Measurements from ENCODE around the gene PSAPL1.

The PSAPL1 gene

GRCh38 chr4:7410446-7410845 is 24.3 kb downstream of the PSAPL1 start:
- in situ Hi-C loops (cut with HindIII; ENCODE audit: low pct_ligation_motif_present, low sequenced_read_pairs), result no loop called here
- TF ChIP-seq, protein P1, sequence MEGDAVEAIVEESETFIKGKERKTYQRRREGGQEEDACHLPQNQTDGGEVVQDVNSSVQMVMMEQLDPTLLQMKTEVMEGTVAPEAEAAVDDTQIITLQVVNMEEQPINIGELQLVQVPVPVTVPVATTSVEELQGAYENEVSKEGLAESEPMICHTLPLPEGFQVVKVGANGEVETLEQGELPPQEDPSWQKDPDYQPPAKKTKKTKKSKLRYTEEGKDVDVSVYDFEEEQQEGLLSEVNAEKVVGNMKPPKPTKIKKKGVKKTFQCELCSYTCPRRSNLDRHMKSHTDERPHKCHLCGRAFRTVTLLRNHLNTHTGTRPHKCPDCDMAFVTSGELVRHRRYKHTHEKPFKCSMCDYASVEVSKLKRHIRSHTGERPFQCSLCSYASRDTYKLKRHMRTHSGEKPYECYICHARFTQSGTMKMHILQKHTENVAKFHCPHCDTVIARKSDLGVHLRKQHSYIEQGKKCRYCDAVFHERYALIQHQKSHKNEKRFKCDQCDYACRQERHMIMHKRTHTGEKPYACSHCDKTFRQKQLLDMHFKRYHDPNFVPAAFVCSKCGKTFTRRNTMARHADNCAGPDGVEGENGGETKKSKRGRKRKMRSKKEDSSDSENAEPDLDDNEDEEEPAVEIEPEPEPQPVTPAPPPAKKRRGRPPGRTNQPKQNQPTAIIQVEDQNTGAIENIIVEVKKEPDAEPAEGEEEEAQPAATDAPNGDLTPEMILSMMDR (IDR thresholded peaks at IDR 0.05; ENCODE audit: low read depth, low read length, missing control alignments), result no peak
- no peaks in the 10 kb centered on the region for H3K36me3 ChIP-seq (replicated peaks)
- no peak for DNase-seq
- H3K27me3 ChIP-seq (replicated peaks), result peaks cover 13% of the 10 kb centered on the region
- H3K4me3 ChIP-seq (ENCODE audit: low read depth, low read length), result no peak overlapping the region
- no peak overlapping the region for H3K27ac ChIP-seq

GRCh38 chr4:7408166-7408565 is 26.6 kb downstream of the PSAPL1 start:
- no peak overlapping the region for H3K27ac ChIP-seq
- no peak for DNase-seq
- TF ChIP-seq, protein P1 (IDR thresholded peaks at IDR 0.05; ENCODE audit: low read depth, low read length, missing control alignments), result no peak
- H3K27me3 ChIP-seq (replicated peaks), result peaks cover 13% of the 10 kb centered on the region
- in situ Hi-C loops (cut with HindIII; ENCODE audit: low pct_ligation_motif_present, low sequenced_read_pairs), result no loop called here
- H3K4me3 ChIP-seq (ENCODE audit: low read depth, low read length), result no peak overlapping the region
- H3K36me3 ChIP-seq (replicated peaks), result no peaks in the 10 kb centered on the region

DNA sequence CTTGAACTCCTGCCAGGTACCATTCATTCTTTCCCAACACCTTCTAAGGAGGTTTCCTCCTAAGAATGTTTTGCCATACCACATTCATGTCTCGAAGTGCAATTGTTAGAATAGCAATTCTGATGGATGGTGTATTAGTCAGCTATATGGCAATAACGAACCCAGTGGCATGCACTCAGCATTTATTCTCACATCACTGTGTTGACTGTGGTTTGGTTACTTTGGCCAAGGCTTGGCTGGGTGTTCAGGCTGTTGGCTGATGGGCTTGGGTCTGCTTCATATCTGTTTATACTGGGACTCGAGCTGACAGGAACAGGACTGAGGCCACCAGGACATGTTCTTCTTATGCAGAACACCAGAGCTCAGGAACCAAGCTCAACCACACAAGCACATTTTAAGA is 31.7 kb downstream of the PSAPL1 start:
- in situ Hi-C loops (cut with HindIII; ENCODE audit: low pct_ligation_motif_present, low sequenced_read_pairs), result no loop called here
- no peak for DNase-seq
- no peak overlapping the region for H3K27ac ChIP-seq
- TF ChIP-seq, protein P1 (IDR thresholded peaks at IDR 0.05; ENCODE audit: low read depth, low read length, missing control alignments), result no peak
- H3K27me3 ChIP-seq (replicated peaks), result peaks cover 5% of the 10 kb centered on the region
- no peak overlapping the region for H3K4me3 ChIP-seq (ENCODE audit: low read depth, low read length)
- no peaks in the 10 kb centered on the region for H3K36me3 ChIP-seq (replicated peaks)

GRCh38 chr4:7402526-7402925 is 32.2 kb downstream of the PSAPL1 start:
- no peaks in the 10 kb centered on the region for H3K36me3 ChIP-seq (replicated peaks)
- TF ChIP-seq, protein P1 (IDR thresholded peaks at IDR 0.05; ENCODE audit: low read depth, low read length, missing control alignments), result no peak
- H3K27ac ChIP-seq, result no peak overlapping the region
- DNase-seq, result no peak
- no peak overlapping the region for H3K4me3 ChIP-seq (ENCODE audit: low read depth, low read length)
- in situ Hi-C loops (cut with HindIII; ENCODE audit: low pct_ligation_motif_present, low sequenced_read_pairs), result no loop called here
- peaks cover 10% of the 10 kb centered on the region for H3K27me3 ChIP-seq (replicated peaks)

GRCh38 chr4:7400671-7401298 is 33.9 kb downstream of the PSAPL1 start:
- no peak for DNase-seq
- no peaks in the 10 kb centered on the region for H3K36me3 ChIP-seq (replicated peaks)
- no peak overlapping the region for H3K27ac ChIP-seq
- peaks cover 20% of the 10 kb centered on the region for H3K27me3 ChIP-seq (replicated peaks)
- no peak overlapping the region for H3K4me3 ChIP-seq (ENCODE audit: low read depth, low read length)
- in situ Hi-C loops (cut with HindIII; ENCODE audit: low pct_ligation_motif_present, low sequenced_read_pairs), result no loop called here
- TF ChIP-seq, protein P1 (IDR thresholded peaks at IDR 0.05; ENCODE audit: low read depth, low read length, missing control alignments), result no peak
